ENCODE results near the gene SNTB2.

Gene SNTB2

GRCh38 chr16:69182730-69183416 lies 4.1 kb upstream of the SNTB2 start:
- no peak for TF ChIP-seq CTCF (IDR thresholded peaks at IDR 0.05; ENCODE audit: control insufficient read depth, insufficient read depth, low read depth, low read length, missing control alignments)
- no peak for DNase-seq (ENCODE audit: low read depth)

GRCh38 chr16:69187446-69188235 lies 677 bp downstream of the SNTB2 start:
- H3K4me3 ChIP-seq (ENCODE audit: control insufficient read depth, low read depth, low read length), result peak overlapping the region; percentile 68
- no peak for DNase-seq (ENCODE audit: low read depth)
- no peak for TF ChIP-seq CTCF (IDR thresholded peaks at IDR 0.05; ENCODE audit: control insufficient read depth, insufficient read depth, low read depth, low read length, missing control alignments)

More at GRCh38 chr16:69182730-69183416, 4.1 kb upstream of the SNTB2 start:
- no peak overlapping the region for H3K4me3 ChIP-seq (ENCODE audit: control insufficient read depth, low read depth, low read length)

GRCh38 chr16:69188236-69188549 lies 1.2 kb downstream of the SNTB2 start:
- TF ChIP-seq CTCF (IDR thresholded peaks at IDR 0.05; ENCODE audit: control insufficient read depth, insufficient read depth, low read depth, low read length, missing control alignments), result no peak
- peak overlapping the region; percentile 68 for H3K4me3 ChIP-seq (ENCODE audit: control insufficient read depth, low read depth, low read length)
- DNase-seq (ENCODE audit: low read depth), result no peak

GRCh38 chr16:69188716-69189115 lies 1.8 kb downstream of the SNTB2 start:
- H3K4me3 ChIP-seq (ENCODE audit: control insufficient read depth, low read depth, low read length), result peak overlapping the region; percentile 68
- no peak for DNase-seq (ENCODE audit: low read depth)
- TF ChIP-seq CTCF (IDR thresholded peaks at IDR 0.05; ENCODE audit: control insufficient read depth, insufficient read depth, low read depth, low read length, missing control alignments), result no peak

- H3K4me3 ChIP-seq (ENCODE audit: control insufficient read depth, low read depth, low read length), result no peak overlapping the region
- no peak for DNase-seq (ENCODE audit: low read depth)
- TF ChIP-seq CTCF (IDR thresholded peaks at IDR 0.05; ENCODE audit: control insufficient read depth, insufficient read depth, low read depth, low read length, missing control alignments), result no peak
Observed at GRCh38 chr16:69190046-69190588, 3.2 kb downstream of the SNTB2 start.

- no peak overlapping the region for H3K4me3 ChIP-seq (ENCODE audit: control insufficient read depth, low read depth, low read length)
- TF ChIP-seq CTCF (IDR thresholded peaks at IDR 0.05; ENCODE audit: control insufficient read depth, insufficient read depth, low read depth, low read length, missing control alignments), result no peak
- no peak for DNase-seq (ENCODE audit: low read depth)
Observed at GRCh38 chr16:69190598-69190997, 3.6 kb downstream of the SNTB2 start.
